T47D (cell line): ENCODE measurements around the gene ZCCHC14.

Experiments
- DNase-seq, 2 experiments: peaks; one replicate each; pipeline versions ENCODE4 v3.0.0 to v3.0.0-alpha.2; 2011 to 2012; ENCODE audit warnings: low read depth in 1 of 2, low spot score in 1 of 2
- JUND ChIP-seq: IDR thresholded peaks from 2 replicates; pipeline ENCODE4 v1.6.1; 2012; ENCODE audit warnings: low read depth
- in situ Hi-C: cut with HindIII; loops from 2 replicates; pipeline ENCODE4 v1.10.0; 2016; ENCODE audit warnings: low sequenced_read_pairs, low pct_unique_long_range_greater_than_20kb

ZCCHC14 gene

DNA sequence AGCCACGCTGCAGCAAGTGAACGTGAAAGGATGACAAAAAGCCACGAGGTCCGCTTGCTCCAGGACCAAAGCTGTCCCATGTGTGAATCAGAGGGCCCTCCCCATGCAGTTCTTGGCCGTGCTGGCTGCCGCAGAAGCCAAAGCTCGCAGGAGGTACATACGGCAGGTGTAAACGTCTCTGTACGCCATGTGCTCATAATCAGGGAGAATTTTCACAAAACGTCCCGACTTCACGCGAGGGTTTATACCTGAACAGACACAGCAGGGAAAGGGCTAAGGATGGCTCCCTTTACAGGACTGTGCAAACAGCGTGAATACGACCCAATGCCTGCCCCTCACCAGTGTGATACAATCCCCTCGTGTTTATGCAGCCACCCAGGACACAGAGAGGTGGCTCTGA lies 134.6 kb downstream of the ZCCHC14 start:
- in situ Hi-C loops: no loop called here
- TF ChIP-seq JUND: no peak
- DNase-seq: no peak

- in situ Hi-C loops: no loop called here
- no peak for TF ChIP-seq JUND
- DNase-seq: no peak
These were observed 136.4 kb downstream of the ZCCHC14 start for GRCh38 chr16:87356491-87356853.
